Measurements from ENCODE around the gene MOGAT2.

Gene MOGAT2

DNA sequence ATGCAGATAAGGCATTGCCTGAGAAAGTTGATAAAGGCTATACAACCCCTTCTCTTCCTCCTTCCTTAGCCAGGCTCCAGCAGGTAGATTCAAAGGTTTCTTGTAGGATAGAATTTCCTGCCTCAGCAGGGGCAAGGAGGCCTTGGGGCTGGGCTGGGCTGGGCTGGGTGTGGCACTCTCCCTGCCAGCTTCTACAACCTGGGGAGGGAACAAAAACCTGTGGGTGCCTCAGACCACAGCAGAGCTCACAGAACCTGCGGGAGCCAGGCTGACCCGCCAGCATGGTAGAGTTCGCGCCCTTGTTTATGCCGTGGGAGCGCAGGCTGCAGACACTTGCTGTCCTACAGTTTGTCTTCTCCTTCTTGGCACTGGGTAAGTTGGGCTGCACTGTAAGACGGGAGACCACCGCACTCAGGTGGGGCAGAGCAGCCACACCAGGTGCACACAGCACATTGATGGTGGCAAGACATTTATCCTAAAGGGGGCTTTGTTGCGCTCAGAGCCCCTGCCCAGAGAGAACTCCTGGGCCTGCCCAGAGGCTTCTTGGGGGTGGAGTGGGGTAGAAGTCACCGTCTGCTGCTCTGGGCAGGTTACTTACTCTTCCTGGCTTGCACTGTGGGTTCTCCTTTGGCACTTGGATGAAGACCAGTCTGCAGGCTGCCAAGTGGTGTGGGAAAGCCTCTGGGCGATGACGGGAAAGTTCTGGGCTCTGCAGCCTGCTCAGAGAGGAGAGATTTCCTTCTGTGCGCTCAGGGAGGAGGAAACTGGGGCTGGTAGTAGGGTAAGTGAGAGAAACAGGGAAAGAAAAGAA lies at the start of gene MOGAT2:
MOGAT2 (plus strand) TSS at position 231 of the 811 bp plus-strand sequence; CDS start at position 282, 51 bp downstream.
- no peak within 1 kb of the TSS for H3K4me3 ChIP-seq (ENCODE audit: insufficient read length, low read depth)
- H3K36me3 ChIP-seq (ENCODE audit: insufficient read depth, insufficient read length, low read length), result no peaks in the 10 kb centered on the region
- H3K9me3 ChIP-seq (ENCODE audit: insufficient read depth, low read length), result no peaks in the 10 kb centered on the region
- H3K4me1 ChIP-seq (ENCODE audit: insufficient read depth, insufficient read length), result peaks cover 14% of the 10 kb centered on the region
- H3K27me3 ChIP-seq (ENCODE audit: insufficient read depth, insufficient read length), result peaks cover 20% of the 10 kb centered on the region
- no peak within 1 kb of the TSS for H3K9ac ChIP-seq (ENCODE audit: insufficient read length, low read depth)
- DNase-seq (ENCODE audit: low read depth, low spot score), result no peak
- no peak for TF ChIP-seq YY1 (IDR thresholded peaks at IDR 0.05; ENCODE audit: insufficient read depth, insufficient read length)
- TF ChIP-seq ZNF274 (IDR thresholded peaks at IDR 0.05; ENCODE audit: low read depth, low read length), result no peak
- TF ChIP-seq SUZ12 (IDR thresholded peaks at IDR 0.05; ENCODE audit: extremely low read depth, insufficient read depth, insufficient read length), result no peak

DNA sequence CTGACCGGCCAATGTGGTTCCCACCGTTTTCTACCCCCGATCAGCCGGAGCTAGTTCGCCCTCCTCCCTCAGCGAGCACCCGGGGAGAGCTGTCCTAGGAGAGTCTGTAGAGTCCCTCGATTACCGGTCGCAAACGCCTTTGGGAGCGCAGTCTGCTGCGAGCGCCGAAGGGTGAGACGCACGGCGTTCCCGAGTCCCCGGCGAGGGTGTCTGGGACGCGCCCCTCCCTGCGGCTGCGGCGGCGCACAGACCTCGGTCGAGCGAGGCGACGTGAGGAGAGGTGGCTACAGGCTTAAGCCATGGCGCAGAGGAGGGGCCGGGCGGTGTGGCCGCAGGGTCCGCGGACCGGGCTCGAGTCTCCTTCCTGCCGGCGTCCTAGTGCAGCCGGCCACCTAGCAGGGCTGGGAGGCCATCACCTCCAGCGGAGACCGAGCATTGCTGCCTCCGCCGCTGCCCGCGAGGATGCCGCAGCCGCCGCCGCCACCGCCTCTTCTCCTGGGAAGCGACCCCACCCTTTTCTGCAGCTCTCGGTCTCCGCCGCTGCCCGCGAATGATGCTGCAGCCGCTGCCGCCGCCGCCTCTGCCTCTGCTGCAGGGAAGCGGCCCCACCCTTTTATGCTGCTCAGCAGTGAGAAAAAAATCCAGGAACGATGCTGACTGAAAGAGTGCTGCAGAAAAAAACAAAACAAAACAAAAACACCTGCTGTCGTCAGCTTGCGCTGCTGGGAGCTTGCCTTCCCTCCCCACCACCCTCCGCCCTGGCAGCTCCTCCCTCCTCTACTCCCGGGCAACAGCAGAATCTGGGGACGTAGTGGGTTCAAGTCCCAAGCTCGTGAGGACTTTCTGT lies 49.0 kb upstream of the MOGAT2 start, which contains the start of gene MAP6:
MAP6 (minus strand) TSS at position 588 of the 847 bp plus-strand sequence. CDS start 669 bp downstream, outside the sequence.
- H3K9ac ChIP-seq (ENCODE audit: insufficient read length, low read depth), result no peak within 1 kb of the TSS
- TF ChIP-seq YY1 (IDR thresholded peaks at IDR 0.05; ENCODE audit: insufficient read depth, insufficient read length) (no peak), ZNF274 (IDR thresholded peaks at IDR 0.05; ENCODE audit: low read depth, low read length) (no peak), SUZ12 (IDR thresholded peaks at IDR 0.05; ENCODE audit: extremely low read depth, insufficient read depth, insufficient read length) (no peak)
- peaks cover 83% of the 10 kb centered on the region for H3K27me3 ChIP-seq (ENCODE audit: insufficient read depth, insufficient read length)
- H3K36me3 ChIP-seq (ENCODE audit: insufficient read depth, insufficient read length, low read length), result no peaks in the 10 kb centered on the region
- H3K4me3 ChIP-seq (ENCODE audit: insufficient read length, low read depth), result peak within 1 kb of the TSS; percentile 28
- peak; percentile 33 for DNase-seq (ENCODE audit: low read depth, low spot score)
- H3K9me3 ChIP-seq (ENCODE audit: insufficient read depth, low read length), result 0 out of 2 replicates have a peak, but pooled peaks cover under 1% of the 10 kb centered on the region
- peaks cover 6% of the 10 kb centered on the region for H3K4me1 ChIP-seq (ENCODE audit: insufficient read depth, insufficient read length)

DNA sequence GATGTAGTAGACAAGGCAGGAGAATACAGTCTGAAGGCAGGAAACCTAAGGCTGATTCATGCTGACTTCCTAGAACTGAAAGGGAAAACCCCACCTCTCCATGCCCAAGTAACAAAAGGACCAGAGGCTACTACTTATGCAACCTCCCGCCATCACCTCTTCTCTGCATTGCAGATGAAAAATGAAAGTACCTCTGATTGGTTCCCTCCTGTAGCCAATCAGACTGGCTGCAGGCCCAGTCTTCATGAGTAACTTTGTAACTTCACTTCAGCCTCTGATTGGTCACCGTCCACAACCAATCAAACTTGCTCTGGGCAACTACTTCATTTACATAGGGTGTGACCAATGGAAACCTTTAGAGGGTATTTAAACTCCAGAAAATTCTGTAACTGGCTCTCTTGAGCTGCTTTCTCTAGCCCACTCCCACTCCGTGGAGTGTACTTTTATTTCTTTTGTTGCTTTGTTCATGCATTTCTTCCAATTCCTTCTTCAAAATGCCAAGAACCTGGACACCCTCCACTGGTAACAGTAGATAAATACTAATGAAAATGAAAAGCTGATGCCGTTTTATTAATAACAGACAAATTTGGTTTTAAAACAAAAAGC lies 43.6 kb upstream of the MOGAT2 start:
- TF ChIP-seq ZNF274 (IDR thresholded peaks at IDR 0.05; ENCODE audit: low read depth, low read length) (no peak), YY1 (IDR thresholded peaks at IDR 0.05; ENCODE audit: insufficient read depth, insufficient read length) (no peak), SUZ12 (IDR thresholded peaks at IDR 0.05; ENCODE audit: extremely low read depth, insufficient read depth, insufficient read length) (no peak)
- Histone ChIP-seq H3K36me3 (ENCODE audit: insufficient read depth, insufficient read length, low read length) (no peaks in the 10 kb centered on the region), H3K9ac (ENCODE audit: insufficient read length, low read depth) (no peak overlapping the region), H3K27me3 (ENCODE audit: insufficient read depth, insufficient read length) (peaks cover 33% of the 10 kb centered on the region), H3K4me1 (ENCODE audit: insufficient read depth, insufficient read length) (no peaks in the 10 kb centered on the region), H3K4me3 (ENCODE audit: insufficient read length, low read depth) (no peak overlapping the region), H3K9me3 (ENCODE audit: insufficient read depth, low read length) (peaks cover 11% of the 10 kb centered on the region; the same call in 1 of the 2 replicates)
- no peak for DNase-seq (ENCODE audit: low read depth, low spot score)

DNA sequence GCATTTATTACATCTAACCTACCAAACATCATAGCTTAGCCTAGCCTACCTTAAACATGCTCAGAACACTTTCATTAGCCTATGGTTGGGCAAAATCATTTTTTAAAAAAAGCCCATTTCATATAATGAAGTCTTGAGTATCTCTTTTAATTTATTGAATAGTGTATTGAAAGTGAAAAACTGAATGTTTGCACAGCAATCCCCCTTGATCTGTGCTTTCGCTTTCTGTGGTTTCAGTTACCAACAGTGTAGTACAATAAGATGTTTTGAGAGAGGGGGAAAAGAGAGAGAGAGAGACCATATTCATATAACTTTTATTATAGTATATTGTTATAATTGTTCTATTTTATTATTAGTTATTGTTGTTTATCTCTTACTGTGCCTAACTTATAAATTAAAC lies 40.4 kb upstream of the MOGAT2 start:
- Histone ChIP-seq H3K4me3 (ENCODE audit: insufficient read length, low read depth) (no peak overlapping the region), H3K4me1 (ENCODE audit: insufficient read depth, insufficient read length) (no peaks in the 10 kb centered on the region), H3K27me3 (ENCODE audit: insufficient read depth, insufficient read length) (peaks cover 1% of the 10 kb centered on the region), H3K36me3 (ENCODE audit: insufficient read depth, insufficient read length, low read length) (no peaks in the 10 kb centered on the region), H3K9me3 (ENCODE audit: insufficient read depth, low read length) (peaks cover 11% of the 10 kb centered on the region; the same call in 1 of the 2 replicates), H3K9ac (ENCODE audit: insufficient read length, low read depth) (no peak overlapping the region)
- DNase-seq (ENCODE audit: low read depth, low spot score), result no peak
- TF ChIP-seq SUZ12 (IDR thresholded peaks at IDR 0.05; ENCODE audit: extremely low read depth, insufficient read depth, insufficient read length) (no peak), YY1 (IDR thresholded peaks at IDR 0.05; ENCODE audit: insufficient read depth, insufficient read length) (no peak), ZNF274 (IDR thresholded peaks at IDR 0.05; ENCODE audit: low read depth, low read length) (no peak)

DNA sequence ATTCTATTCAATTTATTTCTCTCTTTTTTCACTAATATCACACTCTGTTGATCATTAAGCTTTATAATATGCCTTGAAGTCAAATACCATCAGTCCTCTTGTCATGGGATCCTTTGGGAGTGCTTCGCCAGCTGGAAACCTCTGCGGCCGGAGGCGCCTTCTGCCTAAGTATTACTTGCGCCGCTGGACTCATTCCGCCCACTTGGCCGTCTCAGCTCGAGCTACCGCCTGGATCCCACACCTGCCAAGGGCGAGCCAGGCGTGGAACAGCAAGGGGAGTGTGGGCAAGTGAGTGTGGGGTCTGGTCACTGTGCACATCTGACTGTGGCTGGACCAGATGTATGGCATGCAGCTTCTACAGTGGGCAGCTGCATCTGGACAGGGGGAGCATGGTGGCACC lies 39.7 kb upstream of the MOGAT2 start:
- H3K27me3 ChIP-seq (ENCODE audit: insufficient read depth, insufficient read length), result no peaks in the 10 kb centered on the region
- H3K9me3 ChIP-seq (ENCODE audit: insufficient read depth, low read length), result peaks cover 11% of the 10 kb centered on the region; the same call in 1 of the 2 replicates

DNA sequence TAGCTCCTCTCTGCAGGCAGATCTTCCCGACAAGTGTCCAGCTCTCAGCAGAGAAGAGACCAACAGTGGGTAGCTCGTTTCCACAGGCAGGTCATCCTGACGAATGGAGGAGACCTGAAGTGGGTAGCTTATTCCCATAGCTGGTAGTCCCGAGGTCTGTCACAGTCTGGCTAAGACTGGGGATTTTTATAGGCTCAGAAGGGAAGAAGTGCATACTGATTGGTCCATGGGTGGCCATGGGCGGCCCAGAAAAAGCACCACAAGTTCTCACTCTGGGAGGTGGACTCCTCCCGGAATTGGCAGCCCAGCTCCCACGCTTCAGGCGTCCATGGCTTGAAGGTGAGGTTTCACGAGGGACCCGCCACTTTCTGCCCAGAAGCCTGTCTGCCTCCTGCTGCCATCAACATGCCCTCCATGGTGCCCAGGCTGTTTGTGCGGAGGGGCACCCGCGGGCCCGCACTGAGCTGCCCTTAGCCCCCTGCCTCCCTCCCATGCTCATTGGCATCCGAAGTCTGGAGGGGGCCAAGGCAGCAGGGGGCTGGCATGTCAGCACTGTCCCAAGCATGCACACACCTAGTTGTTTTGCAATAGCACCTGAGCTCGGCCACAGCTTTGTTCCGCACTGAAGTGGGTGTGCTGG lies 38.9 kb upstream of the MOGAT2 start:
- no peak for TF ChIP-seq ZNF274 (IDR thresholded peaks at IDR 0.05; ENCODE audit: low read depth, low read length)
- no peak for TF ChIP-seq SUZ12 (IDR thresholded peaks at IDR 0.05; ENCODE audit: extremely low read depth, insufficient read depth, insufficient read length)
- no peak for TF ChIP-seq YY1 (IDR thresholded peaks at IDR 0.05; ENCODE audit: insufficient read depth, insufficient read length)
- H3K36me3 ChIP-seq (ENCODE audit: insufficient read depth, insufficient read length, low read length), result no peaks in the 10 kb centered on the region
- H3K4me1 ChIP-seq (ENCODE audit: insufficient read depth, insufficient read length), result no peaks in the 10 kb centered on the region
- H3K27me3 ChIP-seq (ENCODE audit: insufficient read depth, insufficient read length), result no peaks in the 10 kb centered on the region
- DNase-seq (ENCODE audit: low read depth, low spot score), result no peak
- peaks cover 10% of the 10 kb centered on the region; the same call in 1 of the 2 replicates for H3K9me3 ChIP-seq (ENCODE audit: insufficient read depth, low read length)
- H3K4me3 ChIP-seq (ENCODE audit: insufficient read length, low read depth), result no peak overlapping the region
- H3K9ac ChIP-seq (ENCODE audit: insufficient read length, low read depth), result no peak overlapping the region

More for the DNA sequence above, 39.7 kb upstream of the MOGAT2 start:
- no peaks in the 10 kb centered on the region for H3K4me1 ChIP-seq (ENCODE audit: insufficient read depth, insufficient read length)
- H3K4me3 ChIP-seq (ENCODE audit: insufficient read length, low read depth), result no peak overlapping the region
- no peak overlapping the region for H3K9ac ChIP-seq (ENCODE audit: insufficient read length, low read depth)
- no peak for DNase-seq (ENCODE audit: low read depth, low spot score)
- no peaks in the 10 kb centered on the region for H3K36me3 ChIP-seq (ENCODE audit: insufficient read depth, insufficient read length, low read length)
- TF ChIP-seq YY1 (IDR thresholded peaks at IDR 0.05; ENCODE audit: insufficient read depth, insufficient read length) (no peak), ZNF274 (IDR thresholded peaks at IDR 0.05; ENCODE audit: low read depth, low read length) (no peak), SUZ12 (IDR thresholded peaks at IDR 0.05; ENCODE audit: extremely low read depth, insufficient read depth, insufficient read length) (no peak)
